GM12874 (cell line): ENCODE results near the gene LCE2C.
"Not testable (repeated sequence)": the region's sequence is repeated elsewhere in the genome, so short reads cannot be mapped to it uniquely, and the experiment has no call there.

ENCODE experiments used
- TF ChIP-seq, protein P1 (sequence below): IDR thresholded peaks from 2 replicates; pipeline ENCODE4 v1.5.1; 2011; ENCODE audit warnings: low read depth, mild to moderate bottlenecking, control low read depth, low read length, moderate library complexity; ENCODE audit not compliant: insufficient read depth

LCE2C gene

DNA sequence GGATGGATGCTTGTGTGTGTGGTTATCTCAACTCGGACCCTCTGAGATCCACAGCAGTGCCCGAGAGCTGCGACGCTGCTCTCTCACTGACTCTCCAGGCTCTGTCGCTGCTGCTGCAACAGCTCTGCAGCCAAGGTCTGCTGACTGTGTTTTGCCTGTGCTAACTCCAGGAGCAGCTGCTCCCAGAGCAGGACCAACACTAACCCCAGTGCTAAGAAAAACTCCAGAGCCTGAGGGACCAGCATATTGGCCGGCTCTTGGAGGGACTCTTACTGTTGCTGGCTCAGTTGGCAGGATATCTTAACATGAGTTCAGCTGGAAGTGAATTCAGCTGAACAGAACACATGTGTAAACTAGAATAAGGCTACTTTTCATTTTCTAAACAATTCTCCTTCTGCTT lies 4.4 kb downstream of the LCE2C start:
- TF ChIP-seq, protein P1, sequence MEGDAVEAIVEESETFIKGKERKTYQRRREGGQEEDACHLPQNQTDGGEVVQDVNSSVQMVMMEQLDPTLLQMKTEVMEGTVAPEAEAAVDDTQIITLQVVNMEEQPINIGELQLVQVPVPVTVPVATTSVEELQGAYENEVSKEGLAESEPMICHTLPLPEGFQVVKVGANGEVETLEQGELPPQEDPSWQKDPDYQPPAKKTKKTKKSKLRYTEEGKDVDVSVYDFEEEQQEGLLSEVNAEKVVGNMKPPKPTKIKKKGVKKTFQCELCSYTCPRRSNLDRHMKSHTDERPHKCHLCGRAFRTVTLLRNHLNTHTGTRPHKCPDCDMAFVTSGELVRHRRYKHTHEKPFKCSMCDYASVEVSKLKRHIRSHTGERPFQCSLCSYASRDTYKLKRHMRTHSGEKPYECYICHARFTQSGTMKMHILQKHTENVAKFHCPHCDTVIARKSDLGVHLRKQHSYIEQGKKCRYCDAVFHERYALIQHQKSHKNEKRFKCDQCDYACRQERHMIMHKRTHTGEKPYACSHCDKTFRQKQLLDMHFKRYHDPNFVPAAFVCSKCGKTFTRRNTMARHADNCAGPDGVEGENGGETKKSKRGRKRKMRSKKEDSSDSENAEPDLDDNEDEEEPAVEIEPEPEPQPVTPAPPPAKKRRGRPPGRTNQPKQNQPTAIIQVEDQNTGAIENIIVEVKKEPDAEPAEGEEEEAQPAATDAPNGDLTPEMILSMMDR = no peak

DNA sequence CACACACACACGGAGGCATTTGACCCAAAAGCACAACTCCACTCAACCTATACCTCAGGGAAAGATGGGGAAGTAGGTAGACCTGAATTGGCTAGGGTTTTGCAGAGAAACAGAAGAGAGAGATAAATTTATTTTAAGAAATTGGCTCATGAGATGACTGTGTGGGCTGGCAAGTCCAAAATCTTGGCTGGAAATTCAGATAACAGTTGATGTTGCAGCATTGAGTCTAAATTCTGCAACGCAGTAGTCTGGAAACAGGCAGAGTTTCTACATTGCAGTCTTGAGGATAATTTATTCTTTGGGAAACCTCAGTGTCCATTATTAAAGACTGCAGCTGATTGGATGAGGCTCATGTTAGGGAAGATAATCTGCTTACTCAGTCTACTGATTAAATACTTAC lies 6.5 kb downstream of the LCE2C start:
- TF ChIP-seq, protein P1 = no peak

DNA sequence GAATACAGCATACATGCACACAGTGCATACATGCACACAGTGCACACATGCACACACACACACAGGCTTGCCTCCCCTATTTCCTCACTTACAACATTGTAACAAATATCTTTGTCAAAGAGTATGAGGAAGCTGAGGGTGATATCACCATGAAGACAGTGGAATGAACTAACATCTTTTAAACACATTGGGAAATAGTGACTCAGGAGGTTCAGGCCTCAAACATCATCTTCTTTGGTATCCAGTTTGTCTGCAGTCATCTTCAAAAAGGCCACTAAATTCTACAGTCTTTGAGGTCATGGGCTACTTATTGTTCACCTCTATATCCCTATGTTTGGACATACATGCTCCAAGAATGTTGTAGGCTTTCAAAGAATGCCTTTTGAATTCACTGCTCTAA lies 8.8 kb downstream of the LCE2C start:
- TF ChIP-seq, protein P1 = no peak

DNA sequence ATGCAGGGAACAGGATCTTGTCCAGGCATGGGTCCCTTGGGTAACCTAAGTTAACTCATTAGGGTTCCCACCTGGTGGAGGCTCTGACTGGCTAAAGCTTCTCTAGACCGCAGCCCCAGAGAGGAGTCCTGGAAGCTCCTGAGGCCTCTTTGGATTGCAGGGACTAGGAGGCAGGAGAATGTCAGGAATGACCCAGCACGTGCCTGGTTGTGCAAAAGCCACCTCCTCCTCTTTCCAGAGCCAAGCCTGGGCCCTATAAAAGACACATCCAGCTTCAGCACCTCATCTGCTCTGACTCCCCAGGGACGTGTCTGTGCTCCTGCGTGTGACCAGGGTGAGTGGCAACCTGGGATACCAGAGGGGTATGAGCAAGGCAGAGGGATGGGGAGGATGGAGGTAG lies 10.7 kb downstream of the LCE2C start, which contains the start of gene LCE2B:
TSS of gene LCE2B (plus strand) at position 301 of the 400 bp plus-strand sequence. CDS start 721 bp downstream, outside the sequence.
- TF ChIP-seq, protein P1 = not testable (repeated sequence)

DNA sequence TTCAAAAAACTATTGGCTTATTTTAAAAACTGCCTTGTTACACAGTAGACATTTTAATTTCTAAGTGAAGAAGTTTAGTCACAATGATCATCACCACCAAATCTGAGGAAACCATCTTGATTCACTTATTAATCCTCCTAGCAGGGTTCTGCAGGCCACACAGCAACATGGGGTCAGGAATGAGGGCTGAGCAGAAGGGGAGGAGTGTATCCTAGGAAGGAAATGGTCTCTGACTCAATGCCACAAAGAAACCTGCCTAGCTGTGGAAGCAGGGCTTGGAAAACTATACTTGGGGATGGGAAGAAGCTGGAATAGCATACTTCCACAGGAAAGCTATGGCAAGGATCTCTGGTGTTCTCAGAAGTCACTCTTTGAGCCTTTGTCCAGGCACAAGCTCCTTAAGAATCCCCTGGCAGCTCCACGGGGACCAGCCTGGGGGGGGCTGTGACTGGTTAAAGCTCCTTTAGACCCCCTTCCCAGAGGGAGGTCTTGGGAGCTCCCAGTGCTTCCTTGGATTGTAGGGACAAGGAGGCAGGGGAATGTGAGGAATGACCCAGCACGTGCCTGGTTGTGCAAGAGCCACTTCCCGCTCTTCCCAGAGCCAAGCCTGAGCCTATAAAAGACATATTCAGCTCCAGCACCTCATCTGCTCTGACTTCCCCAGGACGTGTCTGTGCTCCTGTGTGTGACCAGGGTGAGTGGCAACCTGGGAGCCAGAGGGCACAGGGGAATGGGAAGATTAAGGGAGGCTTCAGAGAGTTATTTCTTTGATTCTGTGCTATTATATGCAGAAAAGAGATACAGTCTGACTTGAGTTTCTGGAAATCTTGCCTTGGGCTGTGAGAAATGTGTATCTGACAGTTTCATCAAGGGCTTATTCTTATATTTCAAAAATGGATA lies 22.9 kb downstream of the LCE2C start, which contains the start of gene LCE2A:
TSS of gene LCE2A (plus strand) at position 645 of the 900 bp plus-strand sequence. CDS start 557 bp downstream, outside the sequence.
- TF ChIP-seq, protein P1 = no peak

DNA sequence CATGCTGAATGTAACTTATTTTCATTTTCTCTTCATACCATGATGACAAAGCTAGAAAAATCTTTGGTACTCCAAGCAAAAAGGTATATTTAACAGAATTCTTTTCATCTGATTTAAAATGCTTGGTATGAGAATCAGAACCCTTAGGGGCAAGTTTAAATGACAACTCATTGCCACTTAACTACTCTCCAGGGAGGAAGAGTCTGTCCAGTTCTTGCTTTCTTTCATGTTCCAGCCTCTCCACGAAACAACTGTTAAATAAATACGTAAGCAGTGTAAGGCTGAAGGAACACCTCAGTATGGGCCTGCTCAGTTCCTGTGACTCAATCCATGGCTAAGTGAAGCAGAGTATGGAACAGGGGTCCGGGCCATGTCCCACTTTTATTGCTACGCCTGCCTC lies 24.7 kb downstream of the LCE2C start:
- TF ChIP-seq, protein P1 = no peak

DNA sequence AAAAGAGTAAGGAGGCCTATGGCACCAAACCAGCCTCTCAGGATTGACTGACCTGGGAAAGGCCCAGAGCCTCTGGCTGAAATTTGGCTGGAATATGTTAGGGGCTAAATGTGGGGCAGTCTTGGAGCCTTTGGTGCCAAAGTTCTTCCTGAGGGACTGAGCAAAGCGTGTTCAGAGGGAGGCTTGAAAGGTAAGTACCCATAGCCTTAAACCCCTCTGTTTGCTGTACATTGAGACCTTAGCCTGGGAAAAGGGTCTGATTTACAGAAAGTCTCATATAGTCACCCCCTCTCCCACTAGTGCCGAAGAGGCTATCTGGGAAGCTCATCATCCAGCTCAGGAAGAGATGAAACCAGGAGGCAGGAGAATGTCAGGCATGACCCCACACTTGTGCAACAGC lies 32.8 kb downstream of the LCE2C start, which contains the start of gene LCE4A:
TSS of gene LCE4A (plus strand) at position 301 of the 400 bp plus-strand sequence. CDS start 916 bp downstream, outside the sequence.
- TF ChIP-seq, protein P1 = no peak
